H9 (cell line): ENCODE data around the gene FMN1. TPM values are rescaled to one million over a fixed set of nuclear protein-coding genes. Genes with fewer than 3 reads are reported as not detected.

Source experiments
- DNase-seq: peaks from one replicate; pipeline ENCODE4 v3.0.0-alpha.2; 2017
- H2AFZ ChIP-seq: one replicate; pipeline ENCODE4 v1.6.1; 2013; ENCODE audit warnings: mild to moderate bottlenecking, low read length, control low read depth, moderate library complexity
- H2AK5ac ChIP-seq: 2 replicates; pipeline ENCODE4 v1.6.1; 2013; ENCODE audit warnings: low read length, control low read depth, mixed read lengths; ENCODE audit not compliant: insufficient read length
- H2BK120ac ChIP-seq: one replicate; pipeline ENCODE4 v1.6.1; 2013; ENCODE audit warnings: low read depth, mild to moderate bottlenecking, low read length, control low read depth, inconsistent platforms; ENCODE audit not compliant: poor library complexity, severe bottlenecking
- H2BK12ac ChIP-seq: 2 replicates; pipeline ENCODE4 v1.6.1; 2013; ENCODE audit warnings: low read length, control low read depth, mixed read lengths, low read depth; ENCODE audit not compliant: insufficient read length
- H2BK15ac ChIP-seq: 2 replicates; pipeline ENCODE4 v1.6.1; 2013; ENCODE audit warnings: low read depth, low read length, control low read depth
- H2BK20ac ChIP-seq: one replicate; pipeline ENCODE4 v1.6.1; 2013; ENCODE audit warnings: low read depth, mild to moderate bottlenecking, low read length, control low read depth, inconsistent platforms; ENCODE audit not compliant: poor library complexity, severe bottlenecking
- H2BK5ac ChIP-seq: 2 replicates; pipeline ENCODE4 v1.6.1; 2013; ENCODE audit warnings: low read length, control low read depth, mixed read lengths; ENCODE audit not compliant: insufficient read length
- H3K14ac ChIP-seq: 2 replicates; pipeline ENCODE4 v1.6.1; 2013; ENCODE audit warnings: low read length, control low read depth; ENCODE audit not compliant: insufficient read depth
- H3K18ac ChIP-seq: 2 replicates; pipeline ENCODE4 v1.6.1; 2013; ENCODE audit warnings: low read depth, mild to moderate bottlenecking, mixed read lengths, low read length, control low read depth; ENCODE audit not compliant: insufficient read length
- H3K23ac ChIP-seq: 2 replicates; pipeline ENCODE4 v1.6.1; 2013; ENCODE audit warnings: low read length, control low read depth, mixed read lengths, low read depth; ENCODE audit not compliant: insufficient read length
- H3K23me2 ChIP-seq: 2 replicates; pipeline ENCODE4 v1.6.1; 2013; ENCODE audit warnings: low read depth, mild to moderate bottlenecking, mixed read lengths, low read length, control low read depth; ENCODE audit not compliant: insufficient read length, poor library complexity, severe bottlenecking
- H3K27ac ChIP-seq: 2 replicates; pipeline ENCODE4 v1.5.1; 2013; ENCODE audit warnings: low read length, control low read depth, mixed read lengths, low read depth; ENCODE audit not compliant: insufficient read length
- H3K27me3 ChIP-seq: 2 replicates; pipeline ENCODE4 v1.6.1; 2013; ENCODE audit warnings: low read length, control low read depth, inconsistent platforms; ENCODE audit not compliant: insufficient read depth
- H3K4ac ChIP-seq: 2 replicates; pipeline ENCODE4 v1.6.1; 2013; ENCODE audit warnings: low read depth, mild to moderate bottlenecking, control low read depth, inconsistent platforms, low read length, moderate library complexity
- H3K4me1 ChIP-seq: 2 replicates; pipeline ENCODE4 v1.6.1; 2013; ENCODE audit warnings: low read length, control low read depth, inconsistent platforms; ENCODE audit not compliant: insufficient read depth
- H3K4me2 ChIP-seq: 2 replicates; pipeline ENCODE4 v1.6.1; 2013; ENCODE audit warnings: low read length, control low read depth, mixed read lengths; ENCODE audit not compliant: insufficient read length, insufficient read depth
- H3K56ac ChIP-seq: 2 replicates; pipeline ENCODE4 v1.6.1; 2013; ENCODE audit warnings: low read depth, mild to moderate bottlenecking, mixed read lengths, low read length, control low read depth; ENCODE audit not compliant: insufficient read length
- H3K79me1 ChIP-seq: 2 replicates; pipeline ENCODE4 v1.6.1; 2013; ENCODE audit warnings: low read depth, mild to moderate bottlenecking, moderate library complexity, low read length, control low read depth, inconsistent platforms; ENCODE audit not compliant: insufficient read depth, poor library complexity, severe bottlenecking
- H3K79me2 ChIP-seq: 2 replicates; pipeline ENCODE4 v1.6.1; 2013; ENCODE audit warnings: low read length, control low read depth, inconsistent platforms; ENCODE audit not compliant: insufficient read depth
- H3K9ac ChIP-seq: 2 replicates; pipeline ENCODE4 v1.6.1; 2013; ENCODE audit warnings: low read length, control low read depth, mixed read lengths; ENCODE audit not compliant: insufficient read length; ENCODE audit errors: extremely low read depth
- H3K9me3 ChIP-seq: one replicate; pipeline ENCODE4 v1.6.1; 2013; ENCODE audit warnings: low read depth, low read length, inconsistent platforms; ENCODE audit not compliant: control insufficient read depth
- H3T11ph ChIP-seq: one replicate; pipeline ENCODE4 v1.6.1; 2013; ENCODE audit warnings: mild to moderate bottlenecking, low read length, control low read depth, inconsistent platforms
- H4K20me1 ChIP-seq: one replicate; pipeline ENCODE4 v1.6.1; 2013; ENCODE audit not compliant: control insufficient read depth, insufficient read length, insufficient read depth
- H4K5ac ChIP-seq: 2 replicates; pipeline ENCODE4 v1.6.1; 2013; ENCODE audit warnings: low read depth, mild to moderate bottlenecking, mixed read lengths, low read length, control low read depth; ENCODE audit not compliant: insufficient read length
- H4K8ac ChIP-seq: replicated peaks from 2 replicates; pipeline ENCODE4 v1.6.1; 2013; ENCODE audit warnings: low read length, control low read depth, mixed read lengths, low read depth; ENCODE audit not compliant: insufficient read length
- H4K91ac ChIP-seq: 2 replicates; pipeline ENCODE4 v1.6.1; 2013; ENCODE audit warnings: low read depth, mild to moderate bottlenecking, moderate library complexity, mixed read lengths, low read length, control low read depth; ENCODE audit not compliant: insufficient read length
- H3K27ac Mint-ChIP-seq, 3 experiments: 2 replicates in 2 of 3; 3 replicates in 1 of 3; pipeline ENCODE4 v1.8.0; 2020 to 2021; ENCODE audit warnings: mixed read lengths in 3 of 3, mild to moderate bottlenecking in 1 of 3, moderate library complexity in 1 of 3
- H3K27me3 Mint-ChIP-seq: 2 replicates; pipeline ENCODE4 v1.8.0; 2021; ENCODE audit warnings: low read depth, mild to moderate bottlenecking, moderate library complexity, mixed read lengths
- H3K36me3 Mint-ChIP-seq, 3 experiments: 2 replicates in 2 of 3; 3 replicates in 1 of 3; pipeline ENCODE4 v1.8.0; 2020 to 2021; ENCODE audit warnings: low read depth in 3 of 3, mixed read lengths in 3 of 3; ENCODE audit not compliant: insufficient read depth in 1 of 3
- H3K4me1 Mint-ChIP-seq, 2 experiments: 2 replicates each; pipeline ENCODE4 v1.8.0; 2020; ENCODE audit warnings: mixed read lengths in 2 of 2
- H3K4me3 Mint-ChIP-seq, 2 experiments: 2 replicates in 1 of 2; 3 replicates in 1 of 2; pipeline ENCODE4 v1.8.0; 2020 to 2021; ENCODE audit warnings: mild to moderate bottlenecking in 2 of 2, mixed read lengths in 2 of 2, moderate library complexity in 1 of 2
- H3K9me3 Mint-ChIP-seq, 2 experiments: 2 replicates in 1 of 2; 3 replicates in 1 of 2; pipeline ENCODE4 v1.8.0; 2020; ENCODE audit warnings: mild to moderate bottlenecking in 2 of 2, mixed read lengths in 2 of 2, moderate library complexity in 1 of 2
- CTCF ChIP-seq: fragments of 200-600 bp; sonication (generic); conservative IDR thresholded peaks from 3 replicates; pipeline ENCODE4 v1.8.0; 2021; ENCODE audit warnings: antibody characterized with exemption, mild to moderate bottlenecking
- WGBS: extraction: QIAGEN DNeasy Blood & Tissue Kit; methylation state at CpG from one replicate; pipeline ENCODE4 v1.1.7; 2013; ENCODE audit warnings: missing lambda C conversion rate, low lambda C conversion rate, mixed read lengths; ENCODE audit not compliant: insufficient read length; ENCODE audit errors: extremely low coverage; 5-methylcytosine and 5-hydroxymethylcytosine counted together
- total RNA-seq: library from RNA; stranded (reverse); gene quantifications from 2 replicates; pipeline ENCODE4 v1.2.1, GENCODE V29; 2021

The FMN1 gene
- total RNA-seq, 1 experiment from 2014 or later, result 1.9 TPM

GRCh38 chr15:32852771-32853170, 341.7 kb downstream of the FMN1 start:
- no peaks in the 10 kb centered on the region for H3K23me2 ChIP-seq
- H3K4me1 ChIP-seq, result 0 out of 2 replicates have a peak, but pooled peaks cover 2% of the 10 kb centered on the region
- H3K56ac ChIP-seq, result no peak overlapping the region
- Mint-ChIP-seq H3K4me3 (no peak overlapping the region), H3K36me3 (no peaks in the 10 kb centered on the region), H3K27ac (no peak overlapping the region; a peak in 1 of 7 replicates), H3K27me3 (no peaks in the 10 kb centered on the region), H3K4me1 (peaks cover 10 to 19% of the 10 kb centered on the region in 2 experiments), H3K9me3 (no peaks in the 10 kb centered on the region)
- no peaks in the 10 kb centered on the region for H3K27me3 ChIP-seq
- H2BK15ac ChIP-seq, result no peak overlapping the region
- no peak overlapping the region for H3K4ac ChIP-seq
- no peak overlapping the region for H3T11ph ChIP-seq
- no peak overlapping the region for H4K91ac ChIP-seq
- no peaks in the 10 kb centered on the region for H3K79me2 ChIP-seq
- H2BK5ac ChIP-seq, result no peak overlapping the region
- no peak for TF ChIP-seq CTCF
- no peak overlapping the region for H2BK12ac ChIP-seq
- WGBS, result no CpG with 5 or more reads among the region's 3 CpGs
- H4K20me1 ChIP-seq, result no peaks in the 10 kb centered on the region
- H4K8ac ChIP-seq, result no peak overlapping the region
- H2AFZ ChIP-seq, result no peak overlapping the region
- no peak overlapping the region for H2BK120ac ChIP-seq
- DNase-seq, result no peak
- no peak overlapping the region for H3K23ac ChIP-seq
- no peak overlapping the region for H4K5ac ChIP-seq
- H3K18ac ChIP-seq, result no peak overlapping the region
- no peak overlapping the region for H3K9ac ChIP-seq
- H2BK20ac ChIP-seq, result no peak overlapping the region
- no peak overlapping the region for H3K27ac ChIP-seq
- H3K9me3 ChIP-seq, result no peaks in the 10 kb centered on the region
- H3K14ac ChIP-seq, result no peak overlapping the region
- no peak overlapping the region for H3K4me2 ChIP-seq
- H2AK5ac ChIP-seq, result no peak overlapping the region
- H3K79me1 ChIP-seq, result no peaks in the 10 kb centered on the region
